ENCODE data around the gene NSD1.

DNA sequence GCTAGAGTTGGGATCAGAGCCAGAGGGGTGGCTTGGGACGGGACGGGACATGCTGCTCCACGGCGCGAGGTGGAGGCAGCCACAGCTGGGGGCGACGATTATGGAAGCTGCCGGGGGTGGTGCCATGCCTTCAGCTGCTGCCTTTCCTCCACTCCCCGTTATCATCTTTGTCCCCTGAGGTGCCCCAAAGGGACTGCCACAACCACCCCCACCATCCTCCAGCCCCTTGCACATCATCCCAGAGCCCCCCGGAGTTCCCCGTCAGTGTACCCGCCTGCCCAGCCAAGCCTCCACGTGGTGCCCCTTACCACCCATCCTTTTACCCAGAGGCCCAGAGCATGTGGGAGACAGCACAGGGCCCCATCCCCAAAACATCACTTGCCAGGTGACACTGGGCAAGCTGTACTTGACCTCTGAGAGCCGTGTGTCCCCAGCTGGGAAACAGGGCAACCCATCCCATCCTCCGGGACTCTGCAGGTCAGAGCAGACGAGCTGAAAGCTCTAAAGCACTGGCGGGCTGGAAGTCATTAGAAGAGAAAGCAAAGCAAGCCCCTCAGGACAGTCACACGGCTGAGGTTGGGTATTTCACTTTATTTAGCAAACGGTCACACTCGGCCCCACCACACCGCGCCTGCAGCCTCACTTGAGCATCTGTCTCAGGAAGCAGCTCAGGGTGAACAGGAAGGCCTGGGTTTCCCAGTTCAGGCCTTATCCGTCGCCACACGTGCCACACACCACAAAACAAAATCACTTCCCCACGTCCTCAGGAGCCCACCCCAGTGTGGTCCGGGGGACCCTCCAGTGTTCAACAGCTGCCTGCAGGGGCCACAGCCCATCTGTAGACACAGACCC, 197.6 kb downstream of the NSD1 start:
- TF ChIP-seq, protein P1, sequence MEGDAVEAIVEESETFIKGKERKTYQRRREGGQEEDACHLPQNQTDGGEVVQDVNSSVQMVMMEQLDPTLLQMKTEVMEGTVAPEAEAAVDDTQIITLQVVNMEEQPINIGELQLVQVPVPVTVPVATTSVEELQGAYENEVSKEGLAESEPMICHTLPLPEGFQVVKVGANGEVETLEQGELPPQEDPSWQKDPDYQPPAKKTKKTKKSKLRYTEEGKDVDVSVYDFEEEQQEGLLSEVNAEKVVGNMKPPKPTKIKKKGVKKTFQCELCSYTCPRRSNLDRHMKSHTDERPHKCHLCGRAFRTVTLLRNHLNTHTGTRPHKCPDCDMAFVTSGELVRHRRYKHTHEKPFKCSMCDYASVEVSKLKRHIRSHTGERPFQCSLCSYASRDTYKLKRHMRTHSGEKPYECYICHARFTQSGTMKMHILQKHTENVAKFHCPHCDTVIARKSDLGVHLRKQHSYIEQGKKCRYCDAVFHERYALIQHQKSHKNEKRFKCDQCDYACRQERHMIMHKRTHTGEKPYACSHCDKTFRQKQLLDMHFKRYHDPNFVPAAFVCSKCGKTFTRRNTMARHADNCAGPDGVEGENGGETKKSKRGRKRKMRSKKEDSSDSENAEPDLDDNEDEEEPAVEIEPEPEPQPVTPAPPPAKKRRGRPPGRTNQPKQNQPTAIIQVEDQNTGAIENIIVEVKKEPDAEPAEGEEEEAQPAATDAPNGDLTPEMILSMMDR (optimal IDR thresholded peaks at IDR 0.05 in 1 of 3, IDR thresholded peaks at IDR 0.05 in 1 of 3, conservative IDR thresholded peaks at IDR 0.05 in 1 of 3; ENCODE audit: extremely low read depth in 1 of 3, insufficient read depth in 2 of 3, low read length in 3 of 3): no peak
- TF ChIP-seq EZH2 (IDR thresholded peaks at IDR 0.05; ENCODE audit: low read length): no peak

Data from keratinocyte (primary cell).